Panc1 (cell line): ENCODE data around the gene S100A5. TPM values are rescaled to one million over a fixed set of nuclear protein-coding genes. Genes with fewer than 3 reads are reported as not detected.

Source experiments
- ATAC-seq: fragments of 200-7000 bp; cut with Tn5 transposase; 2 replicates; pipeline ENCODE4 v1.9.1; 2020; ENCODE audit warnings: mild to moderate bottlenecking, moderate library complexity
- BruUV-seq: library from RNA; stranded (reverse); fragments of 400-500 nt; replicated peaks from 2 replicates; lab custom pipeline; 2021; lab: Mats Ljungman, UMichigan
- CTCF ChIA-PET: fragments of 300-600 bp; sonication (Branson Sonifier 250); formaldehyde crosslinking; loops from one replicate; lab custom pipeline; 2022; ENCODE audit warnings: antibody characterized with exemption; lab: Charles Lee
- POLR2A ChIA-PET: fragments of 300-600 bp; sonication (Branson Sonifier 250); formaldehyde crosslinking; loops from one replicate; lab custom pipeline; 2022; ENCODE audit warnings: antibody characterized with exemption; lab: Charles Lee
- DNase-seq: peaks from one replicate; pipeline ENCODE4 v3.0.0-alpha.2; 2010; ENCODE audit warnings: low read depth, low spot score
- H3K27ac ChIP-seq: 2 replicates; pipeline ENCODE4 v1.5.1; 2011; ENCODE audit warnings: mild to moderate bottlenecking, low read length, inconsistent platforms
- H3K27me3 ChIP-seq: fragments of 200-500 bp; sonication (Bioruptor generic); 2 replicates; pipeline ENCODE4 v1.6.0; 2014; ENCODE audit warnings: low read length, inconsistent platforms; ENCODE audit not compliant: control insufficient read depth, insufficient read depth
- H3K36me3 ChIP-seq: fragments of 200-500 bp; sonication (Bioruptor generic); 2 replicates; pipeline ENCODE4 v1.5.1; 2014; ENCODE audit warnings: inconsistent platforms, mild to moderate bottlenecking, low read length, moderate library complexity; ENCODE audit not compliant: control insufficient read depth, insufficient read depth
- H3K4me1 ChIP-seq: 2 replicates; pipeline ENCODE4 v1.5.1; 2011; ENCODE audit warnings: inconsistent platforms, mild to moderate bottlenecking, low read length, moderate library complexity; ENCODE audit not compliant: control insufficient read depth, insufficient read depth
- H3K4me3 ChIP-seq, 2 experiments: 2 replicates each; pipeline ENCODE4 v1.5.1; 2011 to 2012; ENCODE audit warnings: low read depth in 2 of 2, low read length in 2 of 2, mild to moderate bottlenecking in 2 of 2, inconsistent platforms in 1 of 2, moderate library complexity in 1 of 2
- H3K9me3 ChIP-seq: fragments of 200-500 bp; sonication (Bioruptor generic); 2 replicates; pipeline ENCODE4 v1.5.1; 2014; ENCODE audit warnings: low read depth, mild to moderate bottlenecking, inconsistent platforms, low read length, moderate library complexity; ENCODE audit not compliant: control insufficient read depth, insufficient read depth
- POLR2AphosphoS5 ChIP-seq: IDR thresholded peaks from 2 replicates; pipeline ENCODE4 v1.6.1; 2012; ENCODE audit warnings: mild to moderate bottlenecking, low read depth, low read length, moderate library complexity
- SIN3A ChIP-seq: IDR thresholded peaks from 2 replicates; pipeline ENCODE4 v1.6.1; 2012; ENCODE audit warnings: low read depth, mild to moderate bottlenecking, low read length, moderate library complexity, borderline replicate concordance; ENCODE audit not compliant: insufficient read depth
- TCF7L2 ChIP-seq: IDR thresholded peaks from 2 replicates; pipeline ENCODE4 v1.6.1; 2011; ENCODE audit warnings: mild to moderate bottlenecking, low read depth, low read length, inconsistent platforms
- in situ Hi-C: cut with HindIII; loops from 2 replicates; pipeline ENCODE4 v1.10.0; 2016; ENCODE audit warnings: low sequenced_read_pairs, low pct_unique_long_range_greater_than_20kb
- intact Hi-C: fragments of 100-400 bp; cut with micrococcal nuclease; formaldehyde crosslinking; loops from one replicate; pipeline ENCODE4 v1.10.0; 2022; ENCODE audit not compliant: unreplicated experiment
- total RNA-seq: library from RNA; stranded (reverse); gene quantifications from one replicate; pipeline ENCODE4 v1.2.1, GENCODE V29; 2021; ENCODE audit not compliant: unreplicated experiment
- TF ChIP-seq, protein P1 (sequence below): fragments of 450-650 bp; IDR thresholded peaks from 2 replicates; pipeline ENCODE4 v1.5.1; 2017; ENCODE audit warnings: mild to moderate bottlenecking
- TF ChIP-seq, protein P2 (sequence below), 2 experiments: IDR thresholded peaks; 2 replicates each; pipeline ENCODE4 v1.6.1; 2011 to 2012; ENCODE audit warnings: low read depth in 2 of 2, control low read depth in 1 of 2, low read length in 1 of 2, mild to moderate bottlenecking in 1 of 2, moderate library complexity in 1 of 2; ENCODE audit not compliant: insufficient read depth in 1 of 2

The S100A5 gene
- total RNA-seq, 1 experiment from 2014 or later, result 0.72 TPM

DNA sequence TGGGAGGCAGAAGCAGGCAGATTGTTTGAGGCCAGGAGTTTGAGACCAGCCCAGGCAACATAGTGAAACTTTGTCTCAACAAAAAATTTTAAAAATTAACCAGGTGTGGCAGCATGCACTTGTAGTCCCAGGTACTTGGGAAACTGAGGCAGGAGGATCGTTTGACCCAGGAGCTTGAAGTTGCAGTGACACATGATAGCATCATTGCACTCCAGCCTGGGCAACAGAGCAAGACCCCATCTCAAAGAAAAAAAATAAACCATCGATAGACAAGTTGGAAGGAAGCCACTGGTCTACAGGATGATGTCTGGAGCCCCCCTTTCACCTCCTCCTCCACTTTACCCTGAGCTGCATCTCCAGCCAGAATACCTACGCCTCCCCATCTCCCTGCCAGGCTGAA, 21.5 kb downstream of the S100A5 start:
- Histone ChIP-seq H3K27ac (no peak overlapping the region), H3K4me1 (peaks cover 3% of the 10 kb centered on the region; the same call in 1 of the 2 replicates), H3K27me3 (no peaks in the 10 kb centered on the region), H3K36me3 (no peaks in the 10 kb centered on the region), H3K4me3 (no peak overlapping the region), H3K9me3 (no peaks in the 10 kb centered on the region)
- no peak for ATAC-seq
- in situ Hi-C loops (no loop called here), intact Hi-C loops (loop anchor here (10.0 kb wide), 1 partner anchor 256 kb away; the partner anchor contains the start of gene SLC27A3)
- BruUV-seq, result no TSS peak
- ChIA-PET CTCF (interaction anchor here (1.3 kb wide), 1 partner anchor 9 kb away, joined by 4 read pairs; no protein-coding TSS in a partner anchor), POLR2A (no interaction called here)
- TF ChIP-seq, protein P1, sequence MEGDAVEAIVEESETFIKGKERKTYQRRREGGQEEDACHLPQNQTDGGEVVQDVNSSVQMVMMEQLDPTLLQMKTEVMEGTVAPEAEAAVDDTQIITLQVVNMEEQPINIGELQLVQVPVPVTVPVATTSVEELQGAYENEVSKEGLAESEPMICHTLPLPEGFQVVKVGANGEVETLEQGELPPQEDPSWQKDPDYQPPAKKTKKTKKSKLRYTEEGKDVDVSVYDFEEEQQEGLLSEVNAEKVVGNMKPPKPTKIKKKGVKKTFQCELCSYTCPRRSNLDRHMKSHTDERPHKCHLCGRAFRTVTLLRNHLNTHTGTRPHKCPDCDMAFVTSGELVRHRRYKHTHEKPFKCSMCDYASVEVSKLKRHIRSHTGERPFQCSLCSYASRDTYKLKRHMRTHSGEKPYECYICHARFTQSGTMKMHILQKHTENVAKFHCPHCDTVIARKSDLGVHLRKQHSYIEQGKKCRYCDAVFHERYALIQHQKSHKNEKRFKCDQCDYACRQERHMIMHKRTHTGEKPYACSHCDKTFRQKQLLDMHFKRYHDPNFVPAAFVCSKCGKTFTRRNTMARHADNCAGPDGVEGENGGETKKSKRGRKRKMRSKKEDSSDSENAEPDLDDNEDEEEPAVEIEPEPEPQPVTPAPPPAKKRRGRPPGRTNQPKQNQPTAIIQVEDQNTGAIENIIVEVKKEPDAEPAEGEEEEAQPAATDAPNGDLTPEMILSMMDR, result no peak
- TF ChIP-seq SIN3A (no peak), TCF7L2 (no peak), POLR2AphosphoS5 (no peak)
- TF ChIP-seq, protein P2, sequence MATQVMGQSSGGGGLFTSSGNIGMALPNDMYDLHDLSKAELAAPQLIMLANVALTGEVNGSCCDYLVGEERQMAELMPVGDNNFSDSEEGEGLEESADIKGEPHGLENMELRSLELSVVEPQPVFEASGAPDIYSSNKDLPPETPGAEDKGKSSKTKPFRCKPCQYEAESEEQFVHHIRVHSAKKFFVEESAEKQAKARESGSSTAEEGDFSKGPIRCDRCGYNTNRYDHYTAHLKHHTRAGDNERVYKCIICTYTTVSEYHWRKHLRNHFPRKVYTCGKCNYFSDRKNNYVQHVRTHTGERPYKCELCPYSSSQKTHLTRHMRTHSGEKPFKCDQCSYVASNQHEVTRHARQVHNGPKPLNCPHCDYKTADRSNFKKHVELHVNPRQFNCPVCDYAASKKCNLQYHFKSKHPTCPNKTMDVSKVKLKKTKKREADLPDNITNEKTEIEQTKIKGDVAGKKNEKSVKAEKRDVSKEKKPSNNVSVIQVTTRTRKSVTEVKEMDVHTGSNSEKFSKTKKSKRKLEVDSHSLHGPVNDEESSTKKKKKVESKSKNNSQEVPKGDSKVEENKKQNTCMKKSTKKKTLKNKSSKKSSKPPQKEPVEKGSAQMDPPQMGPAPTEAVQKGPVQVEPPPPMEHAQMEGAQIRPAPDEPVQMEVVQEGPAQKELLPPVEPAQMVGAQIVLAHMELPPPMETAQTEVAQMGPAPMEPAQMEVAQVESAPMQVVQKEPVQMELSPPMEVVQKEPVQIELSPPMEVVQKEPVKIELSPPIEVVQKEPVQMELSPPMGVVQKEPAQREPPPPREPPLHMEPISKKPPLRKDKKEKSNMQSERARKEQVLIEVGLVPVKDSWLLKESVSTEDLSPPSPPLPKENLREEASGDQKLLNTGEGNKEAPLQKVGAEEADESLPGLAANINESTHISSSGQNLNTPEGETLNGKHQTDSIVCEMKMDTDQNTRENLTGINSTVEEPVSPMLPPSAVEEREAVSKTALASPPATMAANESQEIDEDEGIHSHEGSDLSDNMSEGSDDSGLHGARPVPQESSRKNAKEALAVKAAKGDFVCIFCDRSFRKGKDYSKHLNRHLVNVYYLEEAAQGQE (IDR thresholded peaks at IDR 0.05; ENCODE audit: insufficient read depth in 1 of 2, low read depth in 2 of 2, low read length in 1 of 2), result no peak
- no peak for DNase-seq

DNA sequence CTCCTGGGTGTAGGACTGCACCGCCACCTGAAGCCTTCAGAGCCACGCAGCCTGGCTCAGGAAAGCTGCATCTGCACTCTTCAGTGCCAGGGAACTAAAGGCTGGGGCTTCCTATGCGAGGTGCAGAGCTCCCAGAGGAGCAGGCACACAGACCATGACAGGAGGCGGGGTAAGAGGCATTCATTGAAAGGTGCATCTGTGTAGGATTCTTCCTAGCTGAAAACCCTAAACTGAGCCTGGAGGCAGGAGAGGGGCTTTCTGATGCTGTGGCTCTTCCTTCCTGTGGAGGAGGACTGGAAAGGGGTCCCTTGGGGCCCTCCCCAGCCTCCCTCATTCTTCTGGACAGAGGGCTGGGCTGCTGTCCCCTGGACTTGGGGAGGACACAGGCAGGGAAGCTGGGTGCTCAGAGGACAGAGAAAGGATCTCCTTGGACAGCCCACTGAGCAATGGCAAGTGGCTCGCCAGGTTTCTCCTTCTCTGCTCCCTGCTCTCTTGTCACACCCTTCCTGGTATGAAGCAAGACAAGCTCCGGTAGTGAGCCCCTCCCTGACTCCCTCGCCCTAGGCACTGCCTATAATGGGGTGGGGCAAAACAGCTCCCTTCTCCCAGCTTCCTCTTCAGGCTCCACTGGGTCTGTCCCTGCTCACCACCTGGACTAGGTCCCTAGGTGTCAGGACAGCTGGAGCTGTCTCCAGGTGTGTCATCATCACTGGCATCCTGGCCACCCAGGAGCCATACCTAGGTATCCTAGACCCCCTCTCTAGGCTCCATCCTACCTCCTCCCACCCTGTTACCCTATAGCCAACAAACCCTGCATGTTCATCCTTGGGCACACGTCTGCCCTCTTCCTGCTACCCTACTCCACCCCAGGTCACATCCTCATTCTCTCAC, 25.0 kb downstream of the S100A5 start:
- no peak for DNase-seq

More for the DNA sequence above, 25.0 kb downstream of the S100A5 start:
- peak overlapping the region; percentile 25 for H3K27ac ChIP-seq
- TF ChIP-seq SIN3A (no peak), TCF7L2 (no peak), POLR2AphosphoS5 (no peak)
- TF ChIP-seq, protein P1, result no peak
- TF ChIP-seq, protein P2 (IDR thresholded peaks at IDR 0.05; ENCODE audit: insufficient read depth in 1 of 2, low read depth in 2 of 2, low read length in 1 of 2), result no peak
- peaks cover 24% of the 10 kb centered on the region for H3K4me1 ChIP-seq
- ChIA-PET CTCF (no interaction called here), POLR2A (interaction anchor here (0.6 kb wide), 1 partner anchor 119 kb away, joined by 3 read pairs; no protein-coding TSS in a partner anchor)
- BruUV-seq, result no TSS peak
- intact Hi-C loops, result loop anchor here (10.0 kb wide), 1 partner anchor 259 kb away; the partner anchor contains the start of gene SLC27A3
- ATAC-seq, result peak; percentile 41
- H3K27me3 ChIP-seq, result no peaks in the 10 kb centered on the region
- H3K36me3 ChIP-seq, result no peaks in the 10 kb centered on the region
- H3K9me3 ChIP-seq, result no peaks in the 10 kb centered on the region
- no peak overlapping the region for H3K4me3 ChIP-seq
- in situ Hi-C loops, result no loop called here
